Right hindlimb (tissue), 1 donor: ENCODE data around the gene EXOC6B.

ENCODE experiments used
- DNase-seq: peaks from one replicate; pipeline ENCODE4 v3.0.0-alpha.2; 2018

EXOC6B gene

GRCh38 chr2:72263043-72263775 lies 562.6 kb downstream of the EXOC6B start:
- DNase-seq, result no peak

- DNase-seq, result no peak
These were observed 564.8 kb downstream of the EXOC6B start for GRCh38 chr2:72261076-72261475.

- no peak for DNase-seq
These were observed 570.3 kb downstream of the EXOC6B start for GRCh38 chr2:72255540-72255939.

- no peak for DNase-seq
These were observed 570.9 kb downstream of the EXOC6B start for GRCh38 chr2:72254831-72255451.

- DNase-seq, result no peak
These were observed 587.5 kb downstream of the EXOC6B start for GRCh38 chr2:72238311-72238710.

- no peak for DNase-seq
These were observed 588.3 kb downstream of the EXOC6B start for GRCh38 chr2:72237549-72237948.

GRCh38 chr2:72236445-72237067 lies 589.3 kb downstream of the EXOC6B start:
- DNase-seq, result no peak

GRCh38 chr2:72235497-72236415 lies 590.1 kb downstream of the EXOC6B start:
- DNase-seq, result no peak

- DNase-seq, result no peak
These were observed 592.6 kb downstream of the EXOC6B start for GRCh38 chr2:72233211-72233610.

GRCh38 chr2:72222829-72223564 lies 602.8 kb downstream of the EXOC6B start:
- peak; percentile 28 for DNase-seq

- DNase-seq, result no peak
These were observed 605.7 kb downstream of the EXOC6B start for GRCh38 chr2:72220170-72220569.

GRCh38 chr2:72214429-72215143 lies 611.2 kb downstream of the EXOC6B start:
- DNase-seq, result no peak

GRCh38 chr2:72212486-72212855 lies 613.4 kb downstream of the EXOC6B start:
- DNase-seq, result no peak

GRCh38 chr2:72211777-72212485 lies 613.9 kb downstream of the EXOC6B start:
- no peak for DNase-seq

- no peak for DNase-seq
These were observed 614.5 kb downstream of the EXOC6B start for GRCh38 chr2:72211350-72211749.

- DNase-seq, result no peak
These were observed 615.4 kb downstream of the EXOC6B start for GRCh38 chr2:72210470-72210869.

- DNase-seq, result no peak
These were observed 617.6 kb downstream of the EXOC6B start for GRCh38 chr2:72208225-72208624.

GRCh38 chr2:72207334-72207733 lies 618.5 kb downstream of the EXOC6B start:
- no peak for DNase-seq

- no peak for DNase-seq
These were observed 620.3 kb downstream of the EXOC6B start for GRCh38 chr2:72205504-72205881.

GRCh38 chr2:72204786-72205503 lies 620.9 kb downstream of the EXOC6B start:
- DNase-seq, result no peak
